Nephron progenitor cell (in vitro differentiated cells): ENCODE measurements around the gene KAT8.

Experiments
- DNase-seq: peaks from one replicate; pipeline ENCODE4 v3.0.0; 2021
- H3K27ac Mint-ChIP-seq: 2 replicates; pipeline ENCODE4 v1.8.0; 2021; ENCODE audit warnings: mild to moderate bottlenecking, moderate library complexity, mixed read lengths
- H3K27me3 Mint-ChIP-seq: 2 replicates; pipeline ENCODE4 v1.8.0; 2021; ENCODE audit warnings: mild to moderate bottlenecking, low read depth, mixed read lengths; ENCODE audit not compliant: poor library complexity
- H3K36me3 Mint-ChIP-seq: 2 replicates; pipeline ENCODE4 v1.8.0; 2021; ENCODE audit warnings: low read depth, mixed read lengths
- H3K4me1 Mint-ChIP-seq: 2 replicates; pipeline ENCODE4 v1.8.0; 2021; ENCODE audit warnings: mixed read lengths
- H3K4me3 Mint-ChIP-seq: 2 replicates; pipeline ENCODE4 v1.8.0; 2021; ENCODE audit warnings: mild to moderate bottlenecking, moderate library complexity, mixed read lengths
- H3K9me3 Mint-ChIP-seq: 2 replicates; pipeline ENCODE4 v1.8.0; 2021; ENCODE audit warnings: mild to moderate bottlenecking, moderate library complexity, mixed read lengths
- TF ChIP-seq, protein P1 (sequence below): fragments of 200-600 bp; sonication (generic); IDR thresholded peaks from 2 replicates; pipeline ENCODE4 v1.5.0; 2021; ENCODE audit warnings: antibody characterized with exemption

KAT8 gene

GRCh38 chr16:31112711-31113110, 4.8 kb upstream of the KAT8 start:
- no peak overlapping the region for H3K4me3 Mint-ChIP-seq
- TF ChIP-seq, protein P1, sequence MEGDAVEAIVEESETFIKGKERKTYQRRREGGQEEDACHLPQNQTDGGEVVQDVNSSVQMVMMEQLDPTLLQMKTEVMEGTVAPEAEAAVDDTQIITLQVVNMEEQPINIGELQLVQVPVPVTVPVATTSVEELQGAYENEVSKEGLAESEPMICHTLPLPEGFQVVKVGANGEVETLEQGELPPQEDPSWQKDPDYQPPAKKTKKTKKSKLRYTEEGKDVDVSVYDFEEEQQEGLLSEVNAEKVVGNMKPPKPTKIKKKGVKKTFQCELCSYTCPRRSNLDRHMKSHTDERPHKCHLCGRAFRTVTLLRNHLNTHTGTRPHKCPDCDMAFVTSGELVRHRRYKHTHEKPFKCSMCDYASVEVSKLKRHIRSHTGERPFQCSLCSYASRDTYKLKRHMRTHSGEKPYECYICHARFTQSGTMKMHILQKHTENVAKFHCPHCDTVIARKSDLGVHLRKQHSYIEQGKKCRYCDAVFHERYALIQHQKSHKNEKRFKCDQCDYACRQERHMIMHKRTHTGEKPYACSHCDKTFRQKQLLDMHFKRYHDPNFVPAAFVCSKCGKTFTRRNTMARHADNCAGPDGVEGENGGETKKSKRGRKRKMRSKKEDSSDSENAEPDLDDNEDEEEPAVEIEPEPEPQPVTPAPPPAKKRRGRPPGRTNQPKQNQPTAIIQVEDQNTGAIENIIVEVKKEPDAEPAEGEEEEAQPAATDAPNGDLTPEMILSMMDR = no peak
- no peak overlapping the region for H3K27ac Mint-ChIP-seq
- H3K27me3 Mint-ChIP-seq = peaks cover 3% of the 10 kb centered on the region
- peaks cover 14% of the 10 kb centered on the region for H3K4me1 Mint-ChIP-seq
- H3K9me3 Mint-ChIP-seq = no peaks in the 10 kb centered on the region
- peaks cover 16% of the 10 kb centered on the region for H3K36me3 Mint-ChIP-seq
- no peak for DNase-seq

DNA sequence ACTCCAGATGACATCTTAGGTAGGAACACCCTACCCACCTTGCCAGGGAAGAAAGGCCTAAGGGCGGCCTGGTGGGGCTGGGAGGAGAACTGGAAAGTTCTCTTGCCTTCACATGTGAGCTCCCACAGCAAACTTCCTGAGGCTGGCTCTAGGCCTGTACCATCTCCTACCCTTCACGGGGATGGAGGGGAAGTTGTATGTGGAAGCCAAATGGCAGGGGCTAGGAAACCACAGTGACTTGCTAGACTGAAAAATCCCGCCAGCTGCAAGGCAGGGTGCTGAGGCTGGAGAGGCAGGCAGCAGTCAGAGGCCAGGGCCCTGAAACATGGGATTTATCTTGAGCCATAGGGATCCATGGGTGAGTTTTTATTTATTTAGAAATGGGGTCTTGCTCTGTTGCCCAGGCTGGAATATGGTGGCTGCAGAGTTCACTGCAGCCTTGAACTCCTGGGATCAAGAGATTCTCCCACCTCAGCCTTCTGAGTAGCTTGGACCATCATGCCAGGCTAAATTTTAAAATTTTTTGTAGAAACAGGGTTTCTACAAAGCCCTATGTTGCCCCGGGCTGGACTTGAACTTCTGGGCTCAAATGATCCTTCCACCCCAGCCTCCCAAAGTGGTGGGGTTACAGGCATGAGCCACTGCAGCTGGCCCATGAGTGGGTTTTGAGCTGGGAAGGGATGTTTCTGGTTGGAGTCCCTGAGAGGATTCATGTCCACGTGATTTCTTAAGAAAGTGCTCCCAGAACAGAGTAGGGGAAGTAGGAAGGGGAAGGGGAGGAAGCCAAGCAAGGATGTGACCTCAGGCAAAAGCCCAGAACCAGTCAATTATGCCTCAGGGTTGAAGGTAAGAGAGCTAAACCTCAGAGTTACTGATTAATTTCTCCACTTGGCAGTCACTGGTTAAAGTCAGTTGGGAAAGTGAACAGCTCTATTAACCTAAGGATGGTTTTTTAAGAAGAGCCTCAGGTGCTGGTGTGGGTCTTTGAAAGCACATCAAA, 4.0 kb upstream of the KAT8 start:
- Mint-ChIP-seq H3K9me3 (no peaks in the 10 kb centered on the region), H3K36me3 (peaks cover 16% of the 10 kb centered on the region), H3K27me3 (peaks cover 3% of the 10 kb centered on the region), H3K4me1 (peaks cover 16% of the 10 kb centered on the region), H3K4me3 (no peak overlapping the region), H3K27ac (no peak overlapping the region)
- TF ChIP-seq, protein P1 = no peak
- DNase-seq = no peak

DNA sequence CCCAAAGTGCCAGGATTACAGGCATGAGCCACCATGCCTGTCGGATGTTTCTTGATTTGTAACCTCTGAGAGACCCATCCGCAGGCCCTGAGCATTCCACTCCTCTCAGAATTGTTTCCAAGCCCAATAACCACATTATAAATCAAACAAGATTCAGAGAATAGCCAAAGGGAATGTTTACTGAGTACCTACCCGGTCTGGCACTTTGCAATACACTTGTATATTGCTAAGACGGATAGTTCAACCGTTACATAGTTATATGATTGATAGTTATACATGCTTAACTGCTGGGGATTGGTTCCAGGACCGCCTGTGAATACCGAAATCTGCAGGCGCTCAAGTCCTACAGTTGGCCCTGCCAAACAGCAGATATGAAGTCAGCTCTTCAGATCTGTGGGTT, 3.0 kb upstream of the KAT8 start:
- TF ChIP-seq, protein P1 = no peak
- peaks cover 19% of the 10 kb centered on the region for H3K4me1 Mint-ChIP-seq
- H3K27ac Mint-ChIP-seq = peak overlapping the region; percentile 92
- peaks cover 16% of the 10 kb centered on the region for H3K36me3 Mint-ChIP-seq
- H3K9me3 Mint-ChIP-seq = no peaks in the 10 kb centered on the region
- H3K27me3 Mint-ChIP-seq = peaks cover 2% of the 10 kb centered on the region
- H3K4me3 Mint-ChIP-seq = no peak overlapping the region
- no peak for DNase-seq

DNA sequence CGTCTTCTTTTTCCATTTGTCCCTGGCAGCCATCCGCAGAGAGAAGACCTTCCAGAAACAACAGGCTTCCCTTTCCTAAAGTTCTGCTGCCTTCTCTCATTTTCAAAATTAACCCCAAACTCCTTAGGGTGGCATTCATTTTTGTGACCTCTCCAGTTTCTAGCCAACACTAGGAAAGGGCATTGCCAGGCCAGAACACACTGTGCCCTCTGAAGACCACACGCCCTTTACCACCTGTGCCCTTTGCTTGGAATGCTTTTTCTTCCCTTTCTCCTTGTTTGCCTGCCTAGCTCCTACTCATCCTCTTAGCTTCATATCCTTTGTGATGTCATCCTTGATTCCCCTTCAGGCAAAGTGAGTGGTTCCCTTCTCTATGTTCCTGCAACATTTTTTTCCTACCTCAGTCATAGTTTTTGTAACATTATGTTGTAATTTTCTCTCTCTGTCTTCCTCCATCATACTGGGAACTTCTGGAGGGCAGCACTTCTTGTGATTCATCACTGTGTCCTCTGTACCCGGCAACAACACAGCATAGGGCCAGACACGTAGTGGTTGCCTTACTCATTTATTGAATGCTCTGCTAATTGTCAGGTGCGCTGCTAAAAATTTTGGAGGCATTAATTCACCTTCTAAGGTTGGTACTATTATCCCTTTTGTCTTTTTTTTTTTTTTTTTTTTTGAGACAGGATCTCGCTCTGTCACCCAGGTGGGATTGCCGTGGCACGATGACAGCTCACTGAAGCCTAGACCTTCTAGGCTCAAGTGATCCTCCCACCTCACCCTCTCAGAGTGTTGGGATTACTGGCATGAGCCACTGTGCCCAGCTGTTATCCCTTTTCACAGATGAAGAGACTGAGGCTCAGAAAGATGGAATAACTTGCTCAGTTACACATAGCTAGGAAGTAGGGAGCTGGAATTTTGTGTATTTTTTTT, 1.0 kb downstream of the KAT8 start:
- TF ChIP-seq, protein P1 = no peak
- H3K36me3 Mint-ChIP-seq = peaks cover 29% of the 10 kb centered on the region
- H3K27me3 Mint-ChIP-seq = no peaks in the 10 kb centered on the region
- H3K4me1 Mint-ChIP-seq = peaks cover 13% of the 10 kb centered on the region
- no peak for DNase-seq
- H3K27ac Mint-ChIP-seq = peak overlapping the region; percentile 95
- H3K4me3 Mint-ChIP-seq = peak overlapping the region; percentile 91
- no peaks in the 10 kb centered on the region for H3K9me3 Mint-ChIP-seq

DNA sequence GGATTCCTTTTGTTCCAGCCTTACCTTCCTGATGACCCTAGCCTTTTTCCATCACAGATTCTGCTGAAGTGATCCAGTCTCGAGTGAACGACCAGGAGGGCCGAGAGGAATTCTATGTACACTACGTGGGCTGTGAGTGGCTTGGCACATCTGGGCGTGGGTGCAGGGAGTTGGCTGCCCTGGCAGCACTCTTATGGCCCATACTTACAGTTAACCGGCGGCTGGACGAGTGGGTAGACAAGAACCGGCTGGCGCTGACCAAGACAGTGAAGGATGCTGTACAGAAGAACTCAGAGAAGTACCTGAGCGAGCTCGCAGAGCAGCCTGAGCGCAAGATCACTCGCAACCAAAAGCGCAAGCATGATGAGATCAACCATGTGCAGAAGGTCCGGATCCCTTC, 2.7 kb downstream of the KAT8 start:
- Mint-ChIP-seq H3K27ac (no peak overlapping the region), H3K4me3 (no peak overlapping the region), H3K36me3 (peaks cover 36% of the 10 kb centered on the region), H3K9me3 (no peaks in the 10 kb centered on the region), H3K27me3 (no peaks in the 10 kb centered on the region), H3K4me1 (peaks cover 13% of the 10 kb centered on the region)
- TF ChIP-seq, protein P1 = no peak
- DNase-seq = no peak
